Measurements from ENCODE around the gene VRK3. TPM values are rescaled to one million over a fixed set of nuclear protein-coding genes. Genes with fewer than 3 reads are reported as not detected.

The VRK3 gene
- total and polyA plus RNA-seq, 7 donors: 17.4 to 51.6 (median 30.7) TPM

DNA sequence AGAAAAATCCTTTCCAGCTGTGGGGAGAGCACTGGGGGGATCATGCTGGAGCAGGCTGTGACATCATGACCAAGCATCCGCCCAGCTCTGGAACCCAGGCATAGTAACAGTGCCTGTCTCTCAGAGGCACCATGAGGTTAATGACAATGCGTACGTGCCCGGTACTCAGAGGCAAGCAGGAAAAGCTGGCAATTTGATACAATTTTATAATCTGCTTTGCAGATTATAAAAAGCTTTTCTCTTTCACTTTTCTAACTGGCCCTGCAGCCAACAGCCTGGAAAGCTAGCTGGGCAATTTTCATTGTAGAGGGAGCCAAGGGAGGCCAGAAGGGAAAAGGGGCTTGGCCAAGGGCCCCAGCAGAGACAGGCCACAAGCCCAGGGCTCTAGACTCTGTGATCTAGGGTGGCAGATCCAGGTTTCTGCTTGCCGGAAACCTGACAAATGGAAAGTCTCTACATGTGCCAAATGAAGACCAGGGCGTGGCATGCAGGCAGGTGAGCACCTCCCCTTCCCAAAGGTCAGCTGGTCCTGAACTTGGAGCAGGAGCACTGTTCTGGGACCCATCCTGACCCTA is 22.7 kb downstream of the VRK3 start:
- H3K36me3 ChIP-seq: peaks cover 18 to 82% (median 52%) of the 10 kb centered on the region in 4 donors
- no peak overlapping the region for H3K4me3 ChIP-seq
- intact Hi-C loops (cut with DNase I): no loop called here
- DNase-seq: no peak
- TF ChIP-seq, protein P1, sequence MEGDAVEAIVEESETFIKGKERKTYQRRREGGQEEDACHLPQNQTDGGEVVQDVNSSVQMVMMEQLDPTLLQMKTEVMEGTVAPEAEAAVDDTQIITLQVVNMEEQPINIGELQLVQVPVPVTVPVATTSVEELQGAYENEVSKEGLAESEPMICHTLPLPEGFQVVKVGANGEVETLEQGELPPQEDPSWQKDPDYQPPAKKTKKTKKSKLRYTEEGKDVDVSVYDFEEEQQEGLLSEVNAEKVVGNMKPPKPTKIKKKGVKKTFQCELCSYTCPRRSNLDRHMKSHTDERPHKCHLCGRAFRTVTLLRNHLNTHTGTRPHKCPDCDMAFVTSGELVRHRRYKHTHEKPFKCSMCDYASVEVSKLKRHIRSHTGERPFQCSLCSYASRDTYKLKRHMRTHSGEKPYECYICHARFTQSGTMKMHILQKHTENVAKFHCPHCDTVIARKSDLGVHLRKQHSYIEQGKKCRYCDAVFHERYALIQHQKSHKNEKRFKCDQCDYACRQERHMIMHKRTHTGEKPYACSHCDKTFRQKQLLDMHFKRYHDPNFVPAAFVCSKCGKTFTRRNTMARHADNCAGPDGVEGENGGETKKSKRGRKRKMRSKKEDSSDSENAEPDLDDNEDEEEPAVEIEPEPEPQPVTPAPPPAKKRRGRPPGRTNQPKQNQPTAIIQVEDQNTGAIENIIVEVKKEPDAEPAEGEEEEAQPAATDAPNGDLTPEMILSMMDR (IDR thresholded peaks at IDR 0.05): no peak
- TF ChIP-seq EP300 (IDR thresholded peaks at IDR 0.05) (no peak), POLR2AphosphoS5 (IDR thresholded peaks at IDR 0.05) (no peak), POLR2A (IDR thresholded peaks at IDR 0.05) (no peak)
- peaks cover 0 to 36% (median 24%) of the 10 kb centered on the region in 4 donors for H3K4me1 ChIP-seq
- H3K27ac ChIP-seq: peak overlapping the region in 1 of 4 donors; percentile 85
- H3K9me3 ChIP-seq: no peaks in the 10 kb centered on the region
- H3K27me3 ChIP-seq: no peaks in the 10 kb centered on the region
- 86% methylated on average over 6 of the region's 6 CpGs for WGBS, 2 donors

DNA sequence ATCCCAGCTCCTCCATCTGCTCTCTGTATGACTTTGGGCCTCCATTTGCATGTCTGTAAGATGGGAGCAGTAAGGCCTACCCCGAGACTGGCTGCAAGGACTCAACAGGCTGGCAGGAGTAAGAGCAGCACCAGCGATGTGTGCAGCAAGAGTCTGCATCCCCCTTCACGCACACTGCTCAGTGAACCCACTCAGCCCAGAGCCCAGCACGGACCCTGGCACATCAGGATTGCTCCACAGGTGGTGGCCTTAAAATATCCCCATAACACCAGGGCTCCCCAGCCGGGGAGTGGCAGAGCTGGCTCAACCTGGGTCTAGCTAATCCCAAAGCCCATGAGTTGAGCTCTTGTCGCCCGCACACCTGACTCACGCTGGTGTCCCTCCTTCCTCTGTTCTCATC is 23.4 kb downstream of the VRK3 start:
- Histone ChIP-seq H3K4me3 (no peak overlapping the region), H3K36me3 (peaks cover 18 to 82% (median 49%) of the 10 kb centered on the region in 4 donors), H3K27ac (no peak overlapping the region), H3K4me1 (peaks cover 0 to 36% (median 24%) of the 10 kb centered on the region in 4 donors), H3K27me3 (no peaks in the 10 kb centered on the region), H3K9me3 (no peaks in the 10 kb centered on the region)
- DNase-seq: no peak
- 97 to 98% methylated on average over 8 of the region's 8 CpGs for WGBS, 2 donors
- intact Hi-C loops (cut with DNase I): no loop called here
- TF ChIP-seq, protein P1 (IDR thresholded peaks at IDR 0.05): no peak

GRCh38 chr19:50000841-50001557 is 24.2 kb downstream of the VRK3 start:
- intact Hi-C loops (cut with DNase I): no loop called here
- H3K9me3 ChIP-seq: no peaks in the 10 kb centered on the region
- no peaks in the 10 kb centered on the region for H3K27me3 ChIP-seq
- H3K27ac ChIP-seq: no peak overlapping the region
- TF ChIP-seq, protein P1 (IDR thresholded peaks at IDR 0.05): no peak
- TF ChIP-seq POLR2AphosphoS5 (IDR thresholded peaks at IDR 0.05) (no peak), POLR2A (IDR thresholded peaks at IDR 0.05) (no peak), EP300 (IDR thresholded peaks at IDR 0.05) (no peak)
- H3K4me1 ChIP-seq: peaks cover 0 to 36% (median 24%) of the 10 kb centered on the region in 4 donors
- H3K36me3 ChIP-seq: peaks cover 22 to 82% (median 48%) of the 10 kb centered on the region in 4 donors
- DNase-seq: no peak
- no peak overlapping the region for H3K4me3 ChIP-seq
- WGBS, 2 donors: 91 to 92% methylated on average over 16 of the region's 16 CpGs

DNA sequence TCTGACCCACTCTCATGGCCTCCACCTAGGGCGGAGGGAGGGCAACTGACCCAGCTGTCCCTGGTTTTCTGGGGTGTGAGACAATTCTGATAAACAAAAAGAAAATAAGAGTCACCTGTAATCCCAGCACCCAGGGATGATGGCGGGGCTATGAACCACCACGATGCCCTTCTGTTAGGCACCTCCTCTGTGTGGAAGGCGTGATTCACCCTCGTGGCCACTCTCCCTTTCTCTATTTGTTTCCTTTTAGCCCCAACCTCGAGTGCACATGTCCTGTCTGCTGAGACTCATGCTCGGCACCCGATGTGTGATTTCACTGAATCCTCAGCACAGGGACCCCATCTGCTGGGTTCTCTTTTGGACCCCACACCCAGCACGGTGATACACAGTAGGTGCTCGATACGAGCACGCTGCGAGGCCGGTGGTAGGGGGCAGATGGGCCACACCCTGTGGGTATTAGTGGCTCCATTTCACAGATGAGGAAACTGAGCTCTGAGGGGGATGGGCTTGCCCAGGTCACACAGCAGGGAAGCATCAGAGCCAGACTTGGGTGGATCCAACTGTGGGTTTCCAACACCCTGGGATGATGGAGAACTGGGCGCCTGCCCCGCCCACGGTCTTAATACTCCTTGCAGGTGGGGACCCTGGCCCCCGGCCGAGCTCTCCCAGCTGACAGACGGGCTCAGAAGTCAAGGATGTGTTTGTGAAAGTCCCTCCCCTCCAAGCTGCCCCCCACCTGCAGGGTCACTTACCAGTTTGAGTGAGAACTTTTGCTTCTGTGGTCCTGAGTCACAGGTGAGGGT is 24.9 kb downstream of the VRK3 start:
- 91 to 94% methylated on average over 20 of the region's 20 CpGs for WGBS, 2 donors
- intact Hi-C loops (cut with DNase I): no loop called here
- TF ChIP-seq POLR2AphosphoS5 (IDR thresholded peaks at IDR 0.05): no peak
- TF ChIP-seq, protein P1 (IDR thresholded peaks at IDR 0.05): no peak

More for the DNA sequence above, 24.9 kb downstream of the VRK3 start:
- Histone ChIP-seq H3K27ac (no peak overlapping the region), H3K27me3 (no peaks in the 10 kb centered on the region), H3K4me3 (no peak overlapping the region), H3K9me3 (no peaks in the 10 kb centered on the region), H3K36me3 (peaks cover 24 to 82% (median 51%) of the 10 kb centered on the region in 4 donors), H3K4me1 (peaks cover 0 to 34% (median 24%) of the 10 kb centered on the region in 4 donors)
- no peak for DNase-seq

Measured in sigmoid colon (tissue), 7 donors.